H1 (cell line): ENCODE results near the gene FFAR2.

ENCODE experiments used
- CTCF ChIP-seq, 3 experiments: IDR thresholded peaks; 1 replicate in 2 of 3; 2 replicates in 1 of 3; pipeline versions ENCODE4 v1.5.1 to v1.6.1; 2011; ENCODE audit warnings: low read length in 3 of 3, mild to moderate bottlenecking in 3 of 3, inconsistent platforms in 2 of 3, low read depth in 1 of 3, moderate library complexity in 1 of 3; ENCODE audit not compliant: insufficient read depth in 1 of 3; ENCODE audit errors: control extremely low read depth in 1 of 3
- EZH2 ChIP-seq: fragments of 200-600 bp; sonication (generic); IDR thresholded peaks from 2 replicates; pipeline ENCODE4 v1.7.1; 2012; ENCODE audit warnings: low read depth, mild to moderate bottlenecking, moderate library complexity, low read length, inconsistent platforms; ENCODE audit not compliant: severe bottlenecking
- GABPA ChIP-seq: IDR thresholded peaks from 2 replicates; pipeline ENCODE4 v1.6.1; 2011; ENCODE audit warnings: mild to moderate bottlenecking, low read length, moderate library complexity, borderline replicate concordance; ENCODE audit not compliant: insufficient read depth
- JUN ChIP-seq: IDR thresholded peaks from 2 replicates; pipeline ENCODE4 v1.6.1; 2011; ENCODE audit warnings: low read depth, mild to moderate bottlenecking, improper control_type of control experiment, low read length
- KDM4A ChIP-seq: IDR thresholded peaks from one replicate; pipeline ENCODE4 v1.7.1; 2012; ENCODE audit warnings: low read depth, mild to moderate bottlenecking, moderate library complexity, low read length, inconsistent platforms; ENCODE audit not compliant: severe bottlenecking
- MAX ChIP-seq: IDR thresholded peaks from 2 replicates; pipeline ENCODE4 v1.6.1; 2012; ENCODE audit warnings: inconsistent platforms
- PHF8 ChIP-seq: fragments of 200-600 bp; sonication (generic); conservative IDR thresholded peaks from 2 replicates; pipeline ENCODE4 v1.7.1; 2012; ENCODE audit warnings: low read depth, mild to moderate bottlenecking, inconsistent platforms, low read length, moderate library complexity
- POLR2A ChIP-seq, 2 experiments: IDR thresholded peaks; 1 replicate in 1 of 2; 2 replicates in 1 of 2; pipeline ENCODE4 v1.6.1; 2011; ENCODE audit warnings: low read depth in 2 of 2, low read length in 2 of 2, mild to moderate bottlenecking in 2 of 2; ENCODE audit errors: control extremely low read depth in 1 of 2
- POLR2AphosphoS5 ChIP-seq: IDR thresholded peaks from 2 replicates; pipeline ENCODE4 v1.6.1; 2011; ENCODE audit warnings: low read depth, low read length
- RFX5 ChIP-seq: IDR thresholded peaks from 2 replicates; pipeline ENCODE4 v1.6.1; 2011; ENCODE audit warnings: low read depth, low read length, improper control_type of control experiment, borderline replicate concordance
- SUZ12 ChIP-seq: fragments of 200-600 bp; sonication (generic); IDR thresholded peaks from 2 replicates; pipeline ENCODE4 v1.6.1; 2012; ENCODE audit warnings: mild to moderate bottlenecking, inconsistent platforms, low read length, moderate library complexity, mixed read lengths
- TAF1 ChIP-seq: IDR thresholded peaks from 2 replicates; pipeline ENCODE4 v1.6.1; 2011; ENCODE audit warnings: mild to moderate bottlenecking, low read depth, low read length
- TEAD4 ChIP-seq: IDR thresholded peaks from 2 replicates; pipeline ENCODE4 v1.6.1; 2012; ENCODE audit warnings: low read depth, low read length, inconsistent platforms, mixed read lengths
- YY1 ChIP-seq: IDR thresholded peaks from 2 replicates; pipeline ENCODE4 v1.6.1; 2011; ENCODE audit warnings: low read depth, mild to moderate bottlenecking, low read length

GRCh38 chr19:35484252-35485036 is 36.4 kb downstream of the FFAR2 start:
- no peak for TF ChIP-seq CTCF (IDR thresholded peaks at IDR 0.05; ENCODE audit: control extremely low read depth in 1 of 3, insufficient read depth in 1 of 3, low read depth in 1 of 3, low read length in 3 of 3)
- TF ChIP-seq PHF8, result no peak
- no peak for TF ChIP-seq SUZ12
- TF ChIP-seq MAX, result no peak
- TF ChIP-seq KDM4A, result no peak
- no peak for TF ChIP-seq POLR2AphosphoS5
- no peak for TF ChIP-seq EZH2
- TF ChIP-seq YY1, result no peak
- TF ChIP-seq TAF1, result no peak
- TF ChIP-seq GABPA, result no peak
- no peak for TF ChIP-seq TEAD4
- TF ChIP-seq JUN, result no peak
- TF ChIP-seq RFX5, result no peak
- no peak for TF ChIP-seq POLR2A (IDR thresholded peaks at IDR 0.05; ENCODE audit: control extremely low read depth in 1 of 2, low read depth in 2 of 2, low read length in 2 of 2)
